Measurements from ENCODE around the gene PPP1R14D.

Gene PPP1R14D

GRCh38 chr15:40815042-40815698, 13.3 kb downstream of the PPP1R14D start:
- FAIRE-seq, result no peak

GRCh38 chr15:40812721-40813425, 15.6 kb downstream of the PPP1R14D start:
- no peak for FAIRE-seq

GRCh38 chr15:40808861-40809450, 19.6 kb downstream of the PPP1R14D start:
- FAIRE-seq, result no peak

- no peak for FAIRE-seq
Observed at GRCh38 chr15:40807888-40808461, 20.5 kb downstream of the PPP1R14D start.

- FAIRE-seq, result peak; percentile 83
Observed at GRCh38 chr15:40807028-40807887, 21.2 kb downstream of the PPP1R14D start, which contains the start of the genes DNAJC17 and ZFYVE19. Gene DNAJC17, minus strand, starts transcription at chr15:40807473. Its CDS starts 27 bp downstream, at chr15:40807446. Gene ZFYVE19, plus strand, starts transcription at chr15:40807089. Its CDS starts 501 bp downstream, at chr15:40807590.

GRCh38 chr15:40806672-40807027, 21.9 kb downstream of the PPP1R14D start:
- no peak for FAIRE-seq

- FAIRE-seq, result no peak
Observed at GRCh38 chr15:40803688-40804087, 24.8 kb downstream of the PPP1R14D start.

GRCh38 chr15:40803076-40803475, 25.4 kb downstream of the PPP1R14D start:
- no peak for FAIRE-seq

- FAIRE-seq, result no peak
Observed at GRCh38 chr15:40799523-40799922, 29.0 kb downstream of the PPP1R14D start.

GRCh38 chr15:40796512-40796911, 32.0 kb downstream of the PPP1R14D start:
- no peak for FAIRE-seq

GRCh38 chr15:40796041-40796440, 32.5 kb downstream of the PPP1R14D start:
- no peak for FAIRE-seq

- FAIRE-seq, result no peak
Observed at GRCh38 chr15:40793216-40793989, 35.1 kb downstream of the PPP1R14D start.

GRCh38 chr15:40792394-40792793, 36.1 kb downstream of the PPP1R14D start:
- FAIRE-seq, result no peak

GRCh38 chr15:40790718-40791117, 37.8 kb downstream of the PPP1R14D start:
- FAIRE-seq, result no peak

- FAIRE-seq, result no peak
Observed at GRCh38 chr15:40789999-40790398, 38.5 kb downstream of the PPP1R14D start.

GRCh38 chr15:40789119-40789518, 39.4 kb downstream of the PPP1R14D start:
- FAIRE-seq, result no peak

GRCh38 chr15:40787991-40788390, 40.5 kb downstream of the PPP1R14D start:
- no peak for FAIRE-seq

- FAIRE-seq, result no peak
Observed at GRCh38 chr15:40787344-40787841, 41.1 kb downstream of the PPP1R14D start.

GRCh38 chr15:40785814-40786213, 42.7 kb downstream of the PPP1R14D start:
- no peak for FAIRE-seq

GRCh38 chr15:40785164-40785563, 43.3 kb downstream of the PPP1R14D start:
- FAIRE-seq, result no peak

GRCh38 chr15:40782609-40783227, 45.8 kb downstream of the PPP1R14D start:
- no peak for FAIRE-seq
